Fibroblast of lung (primary cell): ENCODE data around the gene HYAL1. TPM values are rescaled to one million over a fixed set of nuclear protein-coding genes. Genes with fewer than 3 reads are reported as not detected.

Source experiments
- DNase-seq, 2 donors: peaks; one replicate each; pipeline versions ENCODE4 v3.0.0 to v3.0.0-alpha.2; 2010; ENCODE audit warnings: low read depth in 2 of 2
- H2AFZ ChIP-seq: 2 replicates; pipeline ENCODE4 v1.5.1; 2012; ENCODE audit warnings: low read length, control low read depth, inconsistent platforms
- H3K27ac ChIP-seq: 2 replicates; pipeline ENCODE4 v1.5.1; 2011; ENCODE audit warnings: low read length, control low read depth; ENCODE audit not compliant: insufficient read depth
- H3K27me3 ChIP-seq: 2 replicates; pipeline ENCODE4 v1.5.1; 2011; ENCODE audit warnings: mild to moderate bottlenecking, low read length; ENCODE audit not compliant: control insufficient read depth, insufficient read depth
- H3K36me3 ChIP-seq: 2 replicates; pipeline ENCODE4 v1.5.1; 2011; ENCODE audit warnings: low read length; ENCODE audit not compliant: control insufficient read depth, insufficient read depth
- H3K4me1 ChIP-seq: 2 replicates; pipeline ENCODE4 v1.5.1; 2011; ENCODE audit warnings: low read length; ENCODE audit not compliant: control insufficient read depth, insufficient read depth; ENCODE audit errors: extremely low read depth
- H3K4me2 ChIP-seq: 2 replicates; pipeline ENCODE4 v1.5.1; 2011; ENCODE audit warnings: low read length, control low read depth; ENCODE audit not compliant: insufficient read depth; ENCODE audit errors: extremely low read depth
- H3K4me3 ChIP-seq, 4 experiments: fragments of 200-600 bp in 1 of 4; sonication (generic) in 1 of 4; replicated peaks in 1 of 4; 2 replicates each; pipeline ENCODE4 v1.5.1; 2011 to 2016; ENCODE audit warnings: low read length in 4 of 4, low read depth in 3 of 4, mild to moderate bottlenecking in 3 of 4, control low read depth in 2 of 4, inconsistent platforms in 1 of 4, mixed read lengths in 1 of 4; ENCODE audit not compliant: insufficient read depth in 1 of 4; ENCODE audit errors: control extremely low read depth in 1 of 4
- H3K79me2 ChIP-seq: 2 replicates; pipeline ENCODE4 v1.5.1; 2012; ENCODE audit warnings: mild to moderate bottlenecking, low read length, inconsistent platforms; ENCODE audit not compliant: control insufficient read depth, insufficient read depth
- H3K9ac ChIP-seq: 2 replicates; pipeline ENCODE4 v1.5.1; 2011; ENCODE audit warnings: mild to moderate bottlenecking, low read length, control low read depth; ENCODE audit not compliant: insufficient read depth
- H3K9me3 ChIP-seq: 2 replicates; pipeline ENCODE4 v1.5.1; 2012; ENCODE audit warnings: low read depth, low read length; ENCODE audit not compliant: control insufficient read depth, insufficient read depth
- H4K20me1 ChIP-seq: 2 replicates; pipeline ENCODE4 v1.5.1; 2011; ENCODE audit warnings: low read length; ENCODE audit not compliant: control insufficient read depth, insufficient read depth; ENCODE audit errors: extremely low read depth
- CTCF ChIP-seq, 2 donors: IDR thresholded peaks in 1 of 2; conservative IDR thresholded peaks in 1 of 2; 1 replicate in 1 of 2; 2 replicates in 1 of 2; pipeline ENCODE4 v1.5.1; 2011 to 2012; ENCODE audit warnings: low read length in 2 of 2, control low read depth in 1 of 2, inconsistent platforms in 1 of 2, low read depth in 1 of 2, mild to moderate bottlenecking in 1 of 2
- EZH2 ChIP-seq: IDR thresholded peaks from 2 replicates; pipeline ENCODE4 v1.5.1; 2012; ENCODE audit warnings: low read length, control low read depth, mild to moderate bottlenecking; ENCODE audit errors: missing control alignments
- polyA plus RNA-seq, 2 donors: library from polyadenylated mRNA; depleted of rRNA in 1 of 2; stranded (reverse) in 1 of 2; unstranded in 1 of 2; fragments of >200 nt; gene quantifications; 2 replicates each; pipeline ENCODE4 v1.2.1, GENCODE V29; 2011 to 2012; ENCODE audit warnings: missing spikeins in 1 of 2
- total RNA-seq: library from RNA; depleted of rRNA; stranded (reverse); fragments of >200 nt; gene quantifications from 2 replicates; pipeline ENCODE4 v1.2.1, GENCODE V29; 2014

HYAL1 gene
- total and polyA plus RNA-seq, 2 donors (not counting 1 experiment from before 2014, with no cell fraction given), result 1.3 to 2.5 TPM

GRCh38 chr3:50340147-50340447, 36.7 kb upstream of the HYAL1 start:
- H3K4me2 ChIP-seq, result peak overlapping the region; percentile 90
- peaks cover 9% of the 10 kb centered on the region for H3K4me1 ChIP-seq
- TF ChIP-seq EZH2 (no peak), CTCF (conservative IDR thresholded peaks at IDR 0.05 in 1 of 2, IDR thresholded peaks at IDR 0.05 in 1 of 2; ENCODE audit: low read depth in 1 of 2, low read length in 2 of 2) (no peak)
- H3K79me2 ChIP-seq, result peaks cover 36% of the 10 kb centered on the region
- no peaks in the 10 kb centered on the region for H4K20me1 ChIP-seq
- peak overlapping the region; percentile 41 to 67 (median 58) for H3K4me3 ChIP-seq
- peak overlapping the region; percentile 82 for H3K27ac ChIP-seq
- H3K9me3 ChIP-seq, result no peaks in the 10 kb centered on the region
- H3K9ac ChIP-seq, result peak overlapping the region; percentile 79
- H3K36me3 ChIP-seq, result no peaks in the 10 kb centered on the region
- peak in 1 of 2 donors; percentile 21 for DNase-seq
- H3K27me3 ChIP-seq, result no peaks in the 10 kb centered on the region
- peak overlapping the region; percentile 55 for H2AFZ ChIP-seq

- H3K9me3 ChIP-seq, result no peaks in the 10 kb centered on the region
- H3K36me3 ChIP-seq, result no peaks in the 10 kb centered on the region
- H3K4me3 ChIP-seq, result peak overlapping the region; percentile 41 to 67 (median 58)
- no peaks in the 10 kb centered on the region for H3K27me3 ChIP-seq
- H3K27ac ChIP-seq, result peak overlapping the region; percentile 82
- peaks cover 10% of the 10 kb centered on the region for H3K4me1 ChIP-seq
- no peaks in the 10 kb centered on the region for H4K20me1 ChIP-seq
- DNase-seq, result peak in 1 of 2 donors; percentile 47
- peak overlapping the region; percentile 90 for H3K4me2 ChIP-seq
- TF ChIP-seq CTCF (conservative IDR thresholded peaks at IDR 0.05 in 1 of 2, IDR thresholded peaks at IDR 0.05 in 1 of 2; ENCODE audit: low read depth in 1 of 2, low read length in 2 of 2) (no peak), EZH2 (no peak)
- H2AFZ ChIP-seq, result no peak overlapping the region
- H3K9ac ChIP-seq, result no peak overlapping the region
- H3K79me2 ChIP-seq, result peaks cover 41% of the 10 kb centered on the region
Measured at GRCh38 chr3:50339485-50340146, 36.2 kb upstream of the HYAL1 start.

GRCh38 chr3:50338965-50339364, 35.6 kb upstream of the HYAL1 start:
- Histone ChIP-seq H3K79me2 (peaks cover 47% of the 10 kb centered on the region), H4K20me1 (no peaks in the 10 kb centered on the region), H3K9ac (no peak overlapping the region), H3K27me3 (no peaks in the 10 kb centered on the region), H2AFZ (no peak overlapping the region), H3K9me3 (no peaks in the 10 kb centered on the region), H3K36me3 (no peaks in the 10 kb centered on the region), H3K4me2 (no peak overlapping the region), H3K4me3 (peak overlapping the region in 1 of 4 experiments; percentile 10), H3K4me1 (peaks cover 17% of the 10 kb centered on the region), H3K27ac (no peak overlapping the region)
- TF ChIP-seq EZH2 (no peak), CTCF (conservative IDR thresholded peaks at IDR 0.05 in 1 of 2, IDR thresholded peaks at IDR 0.05 in 1 of 2; ENCODE audit: low read depth in 1 of 2, low read length in 2 of 2) (no peak)
- DNase-seq, result no peak
